HepG2 (cell line): Measurements from ENCODE around the gene PHLDB1.

Experiments
- EHMT2 ChIP-seq: fragments of 200-600 bp; sonication (generic); IDR thresholded peaks from 2 replicates; pipeline ENCODE4 v1.7.0; 2017; ENCODE audit warnings: antibody characterized with exemption, low read depth, low read length, borderline replicate concordance
- EZH2 ChIP-seq: conservative IDR thresholded peaks from 2 replicates; pipeline ENCODE4 v1.6.1; 2012; ENCODE audit warnings: mild to moderate bottlenecking, low read depth, low read length, moderate library complexity
- POLR2A ChIP-seq, 2 experiments: IDR thresholded peaks; 2 replicates each; pipeline ENCODE4 v1.6.1; 2011; ENCODE audit warnings: low read depth in 2 of 2, low read length in 2 of 2, mild to moderate bottlenecking in 1 of 2, moderate library complexity in 1 of 2; ENCODE audit not compliant: insufficient read depth in 1 of 2
- RAD21 ChIP-seq: fragments of 450-650 bp; formaldehyde crosslinking; IDR thresholded peaks from 2 replicates; pipeline ENCODE4 v1.5.0; 2020; ENCODE audit warnings: mild to moderate bottlenecking
- TAF1 ChIP-seq: sonication (generic); formaldehyde crosslinking; IDR thresholded peaks from 2 replicates; pipeline ENCODE4 v1.4.0; 2020; ENCODE audit warnings: missing genetic modification reagents
- ZNF776 ChIP-seq: sonication (generic); formaldehyde crosslinking; IDR thresholded peaks from 2 replicates; pipeline ENCODE4 v1.4.0; 2020; ENCODE audit warnings: mild to moderate bottlenecking, missing genetic modification reagents

- TF ChIP-seq RAD21 (CRISPR knock-in tag) (no peak), ZNF776 (CRISPR knock-in tag) (no peak), EHMT2 (no peak), TAF1 (CRISPR knock-in tag) (no peak), EZH2 (no peak), POLR2A (IDR thresholded peaks at IDR 0.05; ENCODE audit: insufficient read depth in 1 of 2, low read depth in 2 of 2, low read length in 2 of 2) (no peak)
Observed at GRCh38 chr11:118636569-118637290, 29.3 kb downstream of the PHLDB1 start.
